Stomach (tissue), 4 donors: Measurements from ENCODE around the gene TLK2.

Experiments used
- CTCF ChIP-seq, 7 experiments: fragments of 450-650 bp in 4 of 7; fragments of 200-600 bp in 3 of 7; sonication (generic) in 3 of 7; IDR thresholded peaks; one replicate each; pipeline ENCODE4 v1.5.1; 2016 to 2019; ENCODE audit warnings: antibody characterized with exemption in 7 of 7, control low read depth in 2 of 7, mild to moderate bottlenecking in 1 of 7
- EP300 ChIP-seq: sonication (generic); formaldehyde crosslinking; IDR thresholded peaks from one replicate; pipeline ENCODE4 v1.6.1; 2017; ENCODE audit warnings: antibody characterized with exemption
- POLR2A ChIP-seq, 4 donors: fragments of 450-650 bp; IDR thresholded peaks; one replicate each; pipeline ENCODE4 v1.6.1; 2016; ENCODE audit warnings: antibody characterized with exemption in 4 of 4, control low read depth in 2 of 4, mild to moderate bottlenecking in 1 of 4, moderate library complexity in 1 of 4
- POLR2AphosphoS5 ChIP-seq, 3 donors: sonication (generic); formaldehyde crosslinking; IDR thresholded peaks; one replicate each; pipeline ENCODE4 v1.6.1; 2016; ENCODE audit warnings: antibody characterized with exemption in 3 of 3

- TF ChIP-seq POLR2AphosphoS5 (IDR thresholded peaks at IDR 0.05) (no peak), CTCF (IDR thresholded peaks at IDR 0.05) (no peak), POLR2A (IDR thresholded peaks at IDR 0.05) (no peak), EP300 (no peak)
Measured at GRCh38 chr17:62643496-62643895, 164.9 kb downstream of the TLK2 start.
